ENCODE measurements around the gene SHF. TPM values are rescaled to one million over a fixed set of nuclear protein-coding genes. Genes with fewer than 3 reads are reported as not detected.

The SHF gene
- total and polyA plus RNA-seq, 2 of the 8 experiments (the other 6 are each of a cell fraction or from before 2014, with no cell fraction given): 13.1 to 26.7 TPM

DNA sequence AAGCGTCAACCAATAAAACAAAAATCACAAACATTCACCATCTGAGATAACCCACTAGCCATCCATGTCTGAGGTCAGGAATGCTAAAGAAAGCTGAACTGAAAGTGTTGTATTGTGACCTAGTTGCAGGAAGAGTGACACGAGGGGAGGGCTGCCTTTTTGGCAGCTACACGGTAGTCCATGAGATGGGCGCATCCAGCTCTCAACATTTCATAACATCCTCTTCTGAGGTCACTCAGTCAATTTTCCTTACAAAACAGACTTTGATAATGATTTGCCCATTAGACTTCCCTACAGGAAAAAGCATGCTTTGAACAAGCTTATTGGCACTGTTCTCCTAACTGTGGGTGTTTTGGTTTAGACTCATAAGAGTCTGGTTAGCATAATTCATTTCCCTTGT is 15.4 kb upstream of the SHF start (continued):
- TF ChIP-seq RBBP5 (IDR thresholded peaks at IDR 0.05; ENCODE audit: borderline replicate concordance, low read depth, low read length): no peak
- TF ChIP-seq KDM4A (IDR thresholded peaks at IDR 0.05; ENCODE audit: low read depth, low read length, severe bottlenecking): no peak
- TF ChIP-seq EP300 (IDR thresholded peaks at IDR 0.05; ENCODE audit: borderline replicate concordance in 1 of 2, low read depth in 2 of 2, low read length in 2 of 2): no peak
- TF ChIP-seq SP1 (IDR thresholded peaks at IDR 0.05; ENCODE audit: low read depth, low read length): no peak
